Fibroblast of mammary gland (primary cell): ENCODE results near the gene ADRA2B.
"Not testable (repeated sequence)": the region's sequence is repeated elsewhere in the genome, so short reads cannot be mapped to it uniquely, and the experiment has no call there.

Experiments used
- DNase-seq: peaks from one replicate; pipeline ENCODE4 v3.0.0-alpha.2; 2010; ENCODE audit warnings: low read depth
- H3K4me3 ChIP-seq: 2 replicates; pipeline ENCODE4 v1.5.1; 2011; ENCODE audit warnings: low read depth, mild to moderate bottlenecking, low read length, moderate library complexity; ENCODE audit not compliant: control insufficient read depth
- TF ChIP-seq, protein P1 (sequence below): conservative IDR thresholded peaks from 2 replicates; pipeline ENCODE4 v1.5.1; 2011; ENCODE audit warnings: low read depth, low read length, inconsistent platforms; ENCODE audit not compliant: control insufficient read depth, insufficient read depth

ADRA2B gene

DNA sequence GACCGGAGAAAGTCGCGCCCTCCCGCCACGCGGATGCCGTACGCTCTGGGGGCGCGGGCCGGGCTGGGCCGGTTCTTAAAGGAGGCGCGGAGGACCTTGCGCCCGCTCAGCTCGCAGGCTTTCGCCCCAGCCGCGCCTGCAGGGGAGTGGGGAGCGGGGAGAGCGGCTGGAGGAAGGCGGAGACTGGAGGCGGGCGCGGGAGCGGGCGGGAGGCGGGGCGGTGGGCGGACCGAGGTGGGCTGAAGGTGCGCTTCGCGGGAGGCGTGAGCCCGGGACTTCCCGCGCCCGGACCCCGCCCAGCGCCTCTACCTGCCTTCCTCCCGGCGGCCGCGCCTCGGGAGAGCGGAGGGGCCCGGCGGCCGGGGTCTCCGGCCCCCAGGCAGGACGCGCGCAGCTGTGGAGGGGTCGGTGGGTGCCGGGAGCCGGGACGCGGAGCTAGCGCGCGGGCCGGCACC is at the start of gene ADRA2B:
Gene ADRA2B (minus strand): TSS at position 148 of the 455 bp plus-strand sequence. CDS start 422 bp downstream, outside the sequence.
- H3K4me3 ChIP-seq: no peak within 1 kb of the TSS
- TF ChIP-seq, protein P1, sequence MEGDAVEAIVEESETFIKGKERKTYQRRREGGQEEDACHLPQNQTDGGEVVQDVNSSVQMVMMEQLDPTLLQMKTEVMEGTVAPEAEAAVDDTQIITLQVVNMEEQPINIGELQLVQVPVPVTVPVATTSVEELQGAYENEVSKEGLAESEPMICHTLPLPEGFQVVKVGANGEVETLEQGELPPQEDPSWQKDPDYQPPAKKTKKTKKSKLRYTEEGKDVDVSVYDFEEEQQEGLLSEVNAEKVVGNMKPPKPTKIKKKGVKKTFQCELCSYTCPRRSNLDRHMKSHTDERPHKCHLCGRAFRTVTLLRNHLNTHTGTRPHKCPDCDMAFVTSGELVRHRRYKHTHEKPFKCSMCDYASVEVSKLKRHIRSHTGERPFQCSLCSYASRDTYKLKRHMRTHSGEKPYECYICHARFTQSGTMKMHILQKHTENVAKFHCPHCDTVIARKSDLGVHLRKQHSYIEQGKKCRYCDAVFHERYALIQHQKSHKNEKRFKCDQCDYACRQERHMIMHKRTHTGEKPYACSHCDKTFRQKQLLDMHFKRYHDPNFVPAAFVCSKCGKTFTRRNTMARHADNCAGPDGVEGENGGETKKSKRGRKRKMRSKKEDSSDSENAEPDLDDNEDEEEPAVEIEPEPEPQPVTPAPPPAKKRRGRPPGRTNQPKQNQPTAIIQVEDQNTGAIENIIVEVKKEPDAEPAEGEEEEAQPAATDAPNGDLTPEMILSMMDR: no peak
- no peak for DNase-seq

DNA sequence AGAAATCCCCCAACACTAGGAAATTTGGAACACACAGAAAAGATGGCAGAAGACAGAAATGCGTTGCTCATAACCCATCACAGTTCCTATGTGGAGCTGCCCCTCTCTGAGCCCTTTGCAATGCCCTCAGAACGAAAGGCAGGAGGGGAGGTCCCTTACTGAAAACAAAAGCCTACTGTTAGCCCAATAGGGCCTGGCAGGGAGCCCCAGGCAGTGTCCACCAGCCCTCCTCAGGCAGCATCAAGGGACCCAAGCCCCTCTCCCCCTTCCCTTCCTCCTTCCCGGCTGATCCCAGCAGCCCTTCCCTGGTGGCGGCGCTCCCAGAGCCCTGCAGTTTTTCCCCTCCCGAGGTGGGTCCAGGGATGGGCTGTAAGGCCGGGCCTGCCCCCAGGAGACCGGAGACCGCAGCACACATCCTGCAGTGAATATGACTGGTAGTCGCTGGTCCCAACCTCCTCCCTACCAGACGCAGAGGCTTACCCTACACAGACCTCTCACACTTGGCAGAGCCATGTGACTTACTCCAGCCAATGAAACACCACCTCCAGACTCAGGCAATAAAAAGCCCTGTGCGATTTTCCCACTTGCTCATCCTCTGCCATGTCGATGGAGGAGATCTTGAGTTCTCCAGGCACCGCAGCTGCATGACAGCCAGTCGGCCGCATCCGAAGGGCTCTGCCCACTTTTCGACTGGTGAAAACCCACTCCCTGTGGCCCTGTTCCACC is 48.3 kb upstream of the ADRA2B start:
- TF ChIP-seq, protein P1: no peak
- DNase-seq: no peak
- no peak overlapping the region for H3K4me3 ChIP-seq

DNA sequence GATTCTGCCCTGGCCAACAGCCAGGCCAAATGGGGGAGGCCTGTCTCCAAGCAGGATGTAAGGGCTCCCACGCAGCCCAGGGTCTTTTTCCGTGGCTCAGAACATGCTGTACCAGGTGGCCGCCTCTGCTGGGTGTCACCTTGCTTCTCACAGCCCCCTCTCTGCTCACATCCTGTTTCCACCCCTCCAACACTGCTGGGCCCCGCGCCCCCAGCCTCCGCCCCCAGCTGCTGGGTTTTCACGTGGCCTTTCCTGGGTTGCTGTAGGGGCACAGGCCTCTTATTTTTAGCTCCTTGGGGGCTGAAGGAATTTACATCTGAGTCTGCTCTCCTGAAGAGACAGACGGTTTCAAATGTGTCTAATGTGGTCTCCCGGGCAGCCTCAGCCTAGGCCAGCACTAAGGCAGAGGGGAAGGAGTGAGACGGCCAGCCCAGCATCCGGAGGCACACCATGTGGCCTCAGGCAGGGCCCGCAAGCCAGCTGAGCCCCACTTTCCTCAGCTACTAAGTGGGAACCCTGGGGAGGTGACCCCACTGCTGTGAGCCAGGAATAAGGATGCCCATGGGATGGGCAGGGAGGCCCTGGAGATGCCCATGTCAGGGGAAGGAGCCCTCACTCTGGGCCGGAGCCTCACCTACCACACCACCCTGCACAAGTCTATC is 47.5 kb upstream of the ADRA2B start:
- no peak overlapping the region for H3K4me3 ChIP-seq
- TF ChIP-seq, protein P1: no peak
- DNase-seq: no peak

DNA sequence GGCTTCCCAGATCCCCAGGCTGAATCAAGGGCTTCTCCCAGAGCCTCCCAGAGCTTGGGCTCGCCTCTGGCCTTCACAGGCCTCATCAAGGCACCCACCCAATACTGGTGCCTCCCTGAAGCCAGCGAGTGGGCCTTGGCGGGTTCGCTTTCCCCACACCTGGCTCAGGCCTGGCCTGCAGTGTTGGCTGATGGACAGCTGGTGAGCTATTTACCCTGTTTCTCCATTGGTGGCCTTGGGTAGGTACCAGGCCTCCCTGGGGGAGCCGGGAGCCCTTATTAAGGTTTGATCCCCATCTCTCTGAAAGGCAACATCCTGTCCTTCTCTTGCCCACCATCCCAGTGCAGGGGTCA is 47.0 kb upstream of the ADRA2B start:
- DNase-seq: no peak
- TF ChIP-seq, protein P1: no peak
- H3K4me3 ChIP-seq: no peak overlapping the region

DNA sequence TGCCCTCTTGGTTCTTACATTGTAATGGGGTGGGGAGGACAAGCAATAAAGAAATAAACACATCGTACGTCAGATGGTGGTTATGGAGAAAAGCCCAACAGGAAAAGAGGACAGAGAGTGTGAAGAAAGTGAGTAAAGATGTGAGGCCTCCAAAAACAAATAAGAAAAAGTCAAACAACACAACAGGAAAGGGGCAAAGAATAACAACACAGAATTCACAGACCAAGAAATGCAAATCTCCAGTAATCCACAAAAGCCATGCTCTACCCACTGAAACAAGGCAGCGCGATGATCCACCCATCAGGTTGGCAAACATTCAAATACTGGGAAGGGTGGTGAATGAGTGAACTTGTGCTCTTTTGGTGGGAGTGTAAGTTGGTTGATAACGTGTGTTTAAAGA is 45.5 kb upstream of the ADRA2B start:
- TF ChIP-seq, protein P1: no peak
- H3K4me3 ChIP-seq: no peak overlapping the region
- DNase-seq: no peak

DNA sequence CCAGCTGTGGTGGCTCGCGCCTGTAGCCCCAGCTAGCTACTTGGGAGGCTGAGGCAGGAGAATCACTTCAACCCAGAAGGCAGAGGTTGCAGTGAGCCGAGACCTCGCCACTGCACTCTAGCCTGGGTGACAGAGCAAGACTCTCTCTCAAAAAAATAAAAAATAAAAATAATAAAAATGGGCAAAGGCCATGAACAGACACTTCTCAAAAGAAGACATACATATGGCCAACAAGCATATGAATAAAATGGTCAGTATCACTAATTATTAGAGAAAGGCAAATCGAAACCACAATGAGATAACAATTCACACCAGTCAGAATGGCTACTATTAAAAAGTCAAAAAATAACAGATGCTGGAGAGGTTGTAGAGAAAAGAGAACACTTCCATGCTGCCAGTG is 44.0 kb upstream of the ADRA2B start:
- DNase-seq, H3K4me3 ChIP-seq: not testable (repeated sequence)

DNA sequence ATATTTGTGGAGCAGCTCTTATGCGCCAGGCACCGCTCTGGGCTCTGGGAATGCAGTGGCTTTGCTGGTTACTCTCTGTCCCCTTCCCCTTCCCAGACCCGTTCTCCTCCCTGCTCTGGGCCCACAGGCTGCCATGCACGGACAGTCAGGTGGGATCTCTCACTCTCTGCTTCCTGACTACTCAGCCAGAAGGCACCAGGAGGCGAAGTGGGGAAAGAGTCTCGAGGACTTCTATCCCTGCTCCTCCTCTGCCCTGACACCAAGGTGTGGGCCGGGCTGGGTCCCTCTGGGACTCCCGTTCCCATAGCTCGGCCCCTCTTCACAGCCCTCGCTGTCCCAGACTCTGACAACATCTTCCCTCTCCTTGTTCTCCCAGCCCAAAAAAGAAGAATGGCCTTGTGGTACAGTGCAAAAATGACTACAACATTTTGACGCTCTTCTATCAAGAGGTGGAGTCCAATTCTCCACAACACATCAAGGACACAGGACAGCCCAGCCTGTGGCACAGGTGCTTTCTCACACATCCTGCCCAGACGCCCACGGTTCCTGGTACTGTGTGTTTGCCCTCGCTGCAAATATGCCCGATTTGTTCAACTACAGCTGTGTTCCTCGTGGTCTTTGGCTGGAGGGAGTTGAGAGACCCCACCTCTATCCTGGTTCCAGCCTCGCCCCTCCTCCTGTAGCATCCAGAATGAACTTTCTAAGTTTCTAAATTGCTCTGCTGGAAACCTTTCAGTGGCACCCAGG is 42.9 kb upstream of the ADRA2B start:
- no peak for DNase-seq
- TF ChIP-seq, protein P1: no peak
- H3K4me3 ChIP-seq: no peak overlapping the region
